ENCODE measurements around the gene MTM1.

Gene MTM1

GRCh38 chrX:150582338-150582948 is 14.0 kb downstream of the MTM1 start:
- intact Hi-C loops (cut with DNase I; ENCODE audit: low total_unique reads): no loop called here

GRCh38 chrX:150587585-150588503 is 19.4 kb downstream of the MTM1 start:
- intact Hi-C loops (cut with DNase I; ENCODE audit: low total_unique reads): no loop called here
- Histone ChIP-seq H3K9me3 (no peaks in the 10 kb centered on the region), H3K36me3 (no peaks in the 10 kb centered on the region), H3K4me3 (no peak overlapping the region), H3K27ac (no peak overlapping the region), H3K27me3 (no peaks in the 10 kb centered on the region), H3K4me1 (no peaks in the 10 kb centered on the region)
- TF ChIP-seq CTCF (IDR thresholded peaks at IDR 0.05): peak; percentile 33 to 54
- DNase-seq: peak in 1 of 2 donors; percentile 22

More at GRCh38 chrX:150582338-150582948, 14.0 kb downstream of the MTM1 start:
- Histone ChIP-seq H3K36me3 (no peaks in the 10 kb centered on the region), H3K27me3 (no peaks in the 10 kb centered on the region), H3K27ac (no peak overlapping the region), H3K4me1 (no peaks in the 10 kb centered on the region), H3K4me3 (no peak overlapping the region), H3K9me3 (peaks cover 0 to 4% (median 0%) of the 10 kb centered on the region in 3 donors)
- DNase-seq: no peak
- TF ChIP-seq CTCF (IDR thresholded peaks at IDR 0.05): no peak

GRCh38 chrX:150594584-150594983 is 26.2 kb downstream of the MTM1 start:
- Histone ChIP-seq H3K27ac (no peak overlapping the region), H3K27me3 (no peaks in the 10 kb centered on the region), H3K4me3 (no peak overlapping the region), H3K36me3 (no peaks in the 10 kb centered on the region), H3K4me1 (no peaks in the 10 kb centered on the region), H3K9me3 (no peaks in the 10 kb centered on the region)
- TF ChIP-seq CTCF (IDR thresholded peaks at IDR 0.05): no peak
- intact Hi-C loops (cut with DNase I; ENCODE audit: low total_unique reads): no loop called here
- no peak for DNase-seq

GRCh38 chrX:150599226-150599625 is 30.8 kb downstream of the MTM1 start:
- intact Hi-C loops (cut with DNase I; ENCODE audit: low total_unique reads): no loop called here
- no peak for DNase-seq
- no peak for TF ChIP-seq CTCF (IDR thresholded peaks at IDR 0.05)
- no peaks in the 10 kb centered on the region for H3K9me3 ChIP-seq
- H3K36me3 ChIP-seq: peaks cover 0 to 12% (median 0%) of the 10 kb centered on the region in 3 donors
- no peak overlapping the region for H3K27ac ChIP-seq
- H3K4me3 ChIP-seq: no peak overlapping the region
- no peaks in the 10 kb centered on the region for H3K27me3 ChIP-seq
- H3K4me1 ChIP-seq: no peaks in the 10 kb centered on the region

GRCh38 chrX:150602296-150602695 is 33.9 kb downstream of the MTM1 start:
- no peak for DNase-seq
- no peaks in the 10 kb centered on the region for H3K27me3 ChIP-seq
- no peak for TF ChIP-seq CTCF (IDR thresholded peaks at IDR 0.05)

More at GRCh38 chrX:150602296-150602695, 33.9 kb downstream of the MTM1 start:
- Histone ChIP-seq H3K36me3 (peaks cover 0 to 17% (median 0%) of the 10 kb centered on the region in 3 donors), H3K4me3 (no peak overlapping the region), H3K27ac (no peak overlapping the region), H3K9me3 (no peaks in the 10 kb centered on the region), H3K4me1 (no peaks in the 10 kb centered on the region)
- intact Hi-C loops (cut with DNase I; ENCODE audit: low total_unique reads): no loop called here
